ENCODE measurements around the gene GRIN3B. TPM values are rescaled to one million over a fixed set of nuclear protein-coding genes. Genes with fewer than 3 reads are reported as not detected.

Gene GRIN3B
- total and polyA plus RNA-seq, 7 donors: 0.04 to 0.14 TPM; not detected in 5

GRCh38 chr19:991932-992669, 8.1 kb upstream of the GRIN3B start:
- intact Hi-C loops (cut with DNase I): no loop called here
- Histone ChIP-seq H3K27ac (no peak overlapping the region), H3K27me3 (peaks cover 12 to 27% (median 16%) of the 10 kb centered on the region in 3 donors), H3K36me3 (peaks cover 0 to 56% (median 20%) of the 10 kb centered on the region in 4 donors), H3K4me3 (no peak overlapping the region), H3K9me3 (no peaks in the 10 kb centered on the region), H3K4me1 (peaks cover 0 to 13% (median 9%) of the 10 kb centered on the region in 4 donors)
- 91 to 95% methylated on average over 42 of the region's 42 CpGs for WGBS, 2 donors
- TF ChIP-seq EP300 (IDR thresholded peaks at IDR 0.05) (no peak), POLR2A (IDR thresholded peaks at IDR 0.05) (no peak), POLR2AphosphoS5 (IDR thresholded peaks at IDR 0.05) (no peak), CTCF (IDR thresholded peaks at IDR 0.05) (no peak)
- no peak for DNase-seq

- intact Hi-C loops (cut with DNase I): no loop called here
- peaks cover 0 to 13% (median 9%) of the 10 kb centered on the region in 4 donors for H3K4me1 ChIP-seq
- peaks cover 15 to 33% (median 22%) of the 10 kb centered on the region in 3 donors for H3K27me3 ChIP-seq
- no peak for DNase-seq
- no peak overlapping the region for H3K4me3 ChIP-seq
- no peak for TF ChIP-seq POLR2A (IDR thresholded peaks at IDR 0.05)
- TF ChIP-seq CTCF (IDR thresholded peaks at IDR 0.05): no peak
- no peak for TF ChIP-seq EP300 (IDR thresholded peaks at IDR 0.05)
- TF ChIP-seq POLR2AphosphoS5 (IDR thresholded peaks at IDR 0.05): no peak
- peaks cover 0 to 56% (median 20%) of the 10 kb centered on the region in 4 donors for H3K36me3 ChIP-seq
- no peaks in the 10 kb centered on the region for H3K9me3 ChIP-seq
- 94 to 95% methylated on average over 13 of the region's 13 CpGs for WGBS, 2 donors
- no peak overlapping the region for H3K27ac ChIP-seq
These were observed 7.6 kb upstream of the GRIN3B start for GRCh38 chr19:992670-993055.

GRCh38 chr19:993361-993830, 6.8 kb upstream of the GRIN3B start:
- WGBS, 2 donors: 91 to 95% methylated on average over 17 of the region's 17 CpGs

GRCh38 chr19:993831-994393, 6.3 kb upstream of the GRIN3B start:
- H3K27me3 ChIP-seq: peaks cover 21 to 46% (median 34%) of the 10 kb centered on the region in 3 donors
- no peaks in the 10 kb centered on the region for H3K9me3 ChIP-seq
- intact Hi-C loops (cut with DNase I): no loop called here
- WGBS, 2 donors: 90 to 92% methylated on average over 43 of the region's 43 CpGs
- no peak for TF ChIP-seq POLR2A (IDR thresholded peaks at IDR 0.05)
- no peak for TF ChIP-seq CTCF (IDR thresholded peaks at IDR 0.05)
- TF ChIP-seq POLR2AphosphoS5 (IDR thresholded peaks at IDR 0.05): no peak
- TF ChIP-seq EP300 (IDR thresholded peaks at IDR 0.05): no peak
- no peak for DNase-seq
- H3K4me3 ChIP-seq: no peak overlapping the region
- H3K36me3 ChIP-seq: peaks cover 0 to 49% (median 20%) of the 10 kb centered on the region in 4 donors
- no peak overlapping the region for H3K27ac ChIP-seq
- peaks cover 0 to 13% (median 9%) of the 10 kb centered on the region in 4 donors for H3K4me1 ChIP-seq

More at GRCh38 chr19:993361-993830, 6.8 kb upstream of the GRIN3B start:
- Histone ChIP-seq H3K27me3 (peaks cover 18 to 40% (median 29%) of the 10 kb centered on the region in 3 donors), H3K4me3 (no peak overlapping the region), H3K9me3 (no peaks in the 10 kb centered on the region), H3K27ac (no peak overlapping the region), H3K36me3 (peaks cover 0 to 53% (median 20%) of the 10 kb centered on the region in 4 donors), H3K4me1 (peaks cover 0 to 13% (median 9%) of the 10 kb centered on the region in 4 donors)
- intact Hi-C loops (cut with DNase I): no loop called here
- DNase-seq: no peak
- TF ChIP-seq POLR2AphosphoS5 (IDR thresholded peaks at IDR 0.05): no peak
- no peak for TF ChIP-seq CTCF (IDR thresholded peaks at IDR 0.05)

Measured in sigmoid colon (tissue), 7 donors.